Stimulated activated naive CD8-positive, alpha-beta T cell treated with anti-CD3 and anti-CD28 coated beads, Interleukin-15, Interleukin-2, amounts not matched to agents 100 ng/mL and 50 ng/mL, for 24 hours (primary cell): ENCODE results near the gene CARD10.

Source experiments
- H3K27ac Mint-ChIP-seq: one replicate; pipeline ENCODE4 v1.8.0; 2021; ENCODE audit warnings: mild to moderate bottlenecking, mixed read lengths
- H3K27me3 Mint-ChIP-seq: one replicate; pipeline ENCODE4 v1.8.0; 2021; ENCODE audit warnings: mixed read lengths
- H3K36me3 Mint-ChIP-seq: one replicate; pipeline ENCODE4 v1.8.0; 2021; ENCODE audit warnings: low read depth, mixed read lengths
- H3K4me1 Mint-ChIP-seq: one replicate; pipeline ENCODE4 v1.8.0; 2021; ENCODE audit warnings: low read depth, mixed read lengths
- H3K4me3 Mint-ChIP-seq: one replicate; pipeline ENCODE4 v1.8.0; 2021; ENCODE audit warnings: mild to moderate bottlenecking, mixed read lengths
- H3K9me3 Mint-ChIP-seq: one replicate; pipeline ENCODE4 v1.8.0; 2021; ENCODE audit warnings: mixed read lengths

The CARD10 gene

DNA sequence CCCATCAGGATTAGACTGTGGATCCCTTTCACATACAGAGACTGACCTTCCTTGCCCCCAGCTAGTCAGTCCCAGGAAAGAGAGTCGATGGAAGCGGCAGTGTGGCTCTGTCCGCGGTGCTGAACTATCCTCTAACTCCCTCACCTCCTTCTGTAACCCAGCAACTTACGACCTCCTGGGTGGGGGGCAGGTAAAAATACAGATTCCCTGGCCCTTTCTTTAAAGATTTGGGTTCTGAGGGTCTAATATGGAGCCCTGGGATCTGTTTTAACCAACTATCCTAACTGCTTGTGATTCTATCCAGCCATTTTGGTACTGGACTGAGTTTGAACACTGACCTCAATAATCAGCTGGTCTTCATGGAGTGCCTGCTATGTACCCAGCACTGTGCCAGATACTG lies 56.2 kb downstream of the CARD10 start:
- H3K4me3 Mint-ChIP-seq, result no peak overlapping the region
- H3K27me3 Mint-ChIP-seq, result no peaks in the 10 kb centered on the region
- no peaks in the 10 kb centered on the region for H3K9me3 Mint-ChIP-seq
- H3K36me3 Mint-ChIP-seq, result peaks cover 37% of the 10 kb centered on the region
- H3K4me1 Mint-ChIP-seq, result peaks cover 6% of the 10 kb centered on the region
- H3K27ac Mint-ChIP-seq, result no peak overlapping the region

DNA sequence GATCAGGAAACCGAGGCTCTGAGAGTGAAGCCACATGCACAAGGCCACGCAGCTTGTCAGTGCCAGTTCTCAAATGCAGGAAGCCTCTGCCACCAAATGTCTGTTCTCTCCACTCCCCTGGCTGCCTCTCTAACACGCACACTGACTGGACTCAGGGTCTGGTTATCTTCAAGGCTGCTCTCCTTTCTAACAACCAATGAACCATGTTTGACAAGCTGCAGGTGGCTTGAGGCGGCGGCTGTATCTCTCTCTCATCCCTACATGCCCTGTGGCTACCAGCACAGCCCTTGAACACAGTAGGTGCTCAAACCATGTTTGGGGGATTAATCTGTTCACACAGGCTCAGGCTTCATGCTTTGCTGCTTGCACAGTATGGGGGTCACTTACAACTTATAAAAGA lies 56.8 kb downstream of the CARD10 start:
- H3K27me3 Mint-ChIP-seq, result no peaks in the 10 kb centered on the region
- H3K36me3 Mint-ChIP-seq, result peaks cover 34% of the 10 kb centered on the region
- no peaks in the 10 kb centered on the region for H3K9me3 Mint-ChIP-seq
- H3K4me3 Mint-ChIP-seq, result no peak overlapping the region
- H3K4me1 Mint-ChIP-seq, result peaks cover 6% of the 10 kb centered on the region
- no peak overlapping the region for H3K27ac Mint-ChIP-seq

DNA sequence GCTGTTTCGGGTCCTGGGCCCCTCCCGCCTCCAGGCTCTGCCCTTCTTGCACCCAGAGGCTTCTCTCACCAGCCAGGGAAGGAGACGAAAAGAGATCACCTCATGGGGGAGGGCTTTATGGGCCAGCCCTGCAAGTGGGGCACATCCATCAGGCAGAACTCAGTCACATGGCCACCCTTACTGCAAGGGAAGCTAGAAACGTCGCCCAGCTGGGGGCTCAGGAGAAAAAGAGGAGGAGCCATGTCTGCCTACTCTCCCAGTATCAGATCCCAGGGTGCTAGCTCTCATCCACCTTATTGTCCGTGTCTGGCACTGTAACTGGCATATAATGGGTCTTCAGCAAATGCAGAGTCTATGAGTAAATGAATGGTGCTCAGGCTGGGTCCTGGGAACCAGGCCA lies 57.3 kb downstream of the CARD10 start:
- Mint-ChIP-seq H3K4me3 (no peak overlapping the region), H3K36me3 (peaks cover 34% of the 10 kb centered on the region), H3K27me3 (no peaks in the 10 kb centered on the region), H3K9me3 (no peaks in the 10 kb centered on the region), H3K4me1 (peaks cover 6% of the 10 kb centered on the region), H3K27ac (no peak overlapping the region)

DNA sequence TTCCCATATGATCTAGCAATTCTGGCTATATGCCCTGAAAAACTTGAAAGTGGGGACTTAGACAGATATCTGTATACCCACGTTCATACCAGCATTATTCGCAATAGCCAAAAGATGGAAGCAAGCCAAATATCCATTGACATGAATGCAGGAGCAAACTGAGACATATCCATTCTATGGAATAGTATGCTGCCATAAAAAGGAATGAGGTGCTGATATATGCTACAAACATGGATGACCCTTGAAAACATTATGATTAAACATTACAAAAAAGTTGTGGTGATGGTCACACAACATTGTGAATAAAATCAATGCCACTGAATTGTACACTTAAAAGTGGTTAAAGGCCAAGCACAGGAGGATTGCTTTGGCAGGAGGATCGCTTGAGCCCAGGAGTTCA lies 58.5 kb downstream of the CARD10 start:
- Mint-ChIP-seq H3K4me1 (peaks cover 6% of the 10 kb centered on the region), H3K36me3 (peaks cover 25% of the 10 kb centered on the region), H3K27me3 (no peaks in the 10 kb centered on the region), H3K27ac (no peak overlapping the region), H3K9me3 (no peaks in the 10 kb centered on the region), H3K4me3 (no peak overlapping the region)

DNA sequence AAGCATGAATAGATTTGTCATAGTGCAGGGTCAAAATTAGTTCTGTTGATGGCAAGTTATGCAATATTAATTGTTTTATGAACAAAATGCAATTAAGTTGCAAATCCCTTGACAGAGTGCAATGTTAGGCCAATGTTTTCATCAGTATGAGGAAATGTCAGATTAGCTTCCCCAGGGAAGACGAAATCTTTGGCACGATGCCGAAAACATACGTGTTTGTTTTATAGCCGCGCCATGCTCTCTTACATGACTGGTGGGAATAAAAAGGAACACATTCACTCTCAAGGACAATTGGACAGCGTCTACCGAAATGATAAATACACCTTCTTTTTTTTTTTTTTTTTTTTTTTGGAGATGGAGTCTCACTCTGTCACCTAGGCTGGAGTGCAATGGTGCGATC lies 60.0 kb downstream of the CARD10 start:
- no peaks in the 10 kb centered on the region for H3K27me3 Mint-ChIP-seq
- H3K36me3 Mint-ChIP-seq, result peaks cover 20% of the 10 kb centered on the region
- no peaks in the 10 kb centered on the region for H3K9me3 Mint-ChIP-seq
- H3K27ac Mint-ChIP-seq, result no peak overlapping the region
- no peak overlapping the region for H3K4me3 Mint-ChIP-seq
- H3K4me1 Mint-ChIP-seq, result peaks cover 9% of the 10 kb centered on the region

DNA sequence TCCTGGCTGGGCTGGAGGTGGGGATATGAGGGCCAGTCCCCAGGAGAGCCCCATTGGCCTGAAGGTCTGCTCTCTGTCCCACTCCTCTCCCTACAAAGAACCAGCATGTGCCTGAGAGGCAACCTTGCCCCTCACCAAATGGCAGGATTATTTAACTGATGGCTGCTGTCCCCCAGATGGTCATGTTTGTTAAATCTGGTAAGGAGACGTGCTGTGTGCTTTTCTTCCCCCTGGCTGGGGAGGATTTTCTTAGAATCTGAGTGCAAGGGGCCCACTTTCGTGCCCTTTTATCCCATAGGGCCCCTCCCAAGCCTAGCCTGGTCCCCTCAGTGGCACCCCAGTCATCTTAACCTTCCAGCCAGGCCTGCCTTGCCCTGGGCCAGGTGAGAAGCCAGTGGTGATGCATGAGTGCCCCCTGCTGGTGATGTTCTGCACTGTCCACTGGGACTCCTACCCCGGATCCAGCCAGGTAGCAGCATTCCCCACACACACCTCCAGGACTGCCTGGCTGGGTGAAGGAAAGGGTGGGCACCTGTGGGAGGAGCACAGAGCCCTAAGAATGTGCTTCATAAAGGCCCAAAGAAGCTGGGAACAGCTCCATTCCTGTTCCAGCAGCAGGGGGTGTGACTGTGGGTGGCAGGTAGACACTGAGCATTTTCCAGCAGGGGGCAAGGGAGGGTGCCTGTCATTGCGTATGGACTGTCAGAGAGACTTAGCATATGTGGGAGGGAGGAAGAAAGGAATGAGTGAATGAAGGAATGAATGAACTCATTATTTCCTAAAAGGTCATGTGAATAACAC lies 61.9 kb downstream of the CARD10 start:
- Mint-ChIP-seq H3K27ac (no peak overlapping the region), H3K4me1 (peaks cover 6% of the 10 kb centered on the region), H3K36me3 (peaks cover 20% of the 10 kb centered on the region), H3K9me3 (no peaks in the 10 kb centered on the region), H3K4me3 (no peak overlapping the region), H3K27me3 (no peaks in the 10 kb centered on the region)

DNA sequence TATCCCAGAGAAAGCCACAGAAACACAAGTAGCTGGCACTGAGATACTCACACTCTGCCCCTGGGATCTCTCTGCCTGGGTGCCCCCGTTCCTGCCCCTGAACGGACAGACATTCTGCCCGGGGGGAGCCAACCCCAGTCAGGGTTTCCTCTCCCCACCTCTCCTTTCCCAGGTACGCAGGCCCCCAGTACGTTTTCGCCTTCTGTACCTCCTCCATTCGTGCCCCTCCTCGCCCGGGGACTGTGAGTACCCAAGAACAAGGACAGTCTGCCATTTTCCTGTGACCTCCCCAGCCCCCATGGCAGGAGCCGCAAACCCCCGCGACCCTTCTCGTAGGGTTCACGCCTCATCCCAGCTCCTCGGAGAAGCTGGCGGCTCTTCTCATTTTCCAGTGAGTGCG lies 62.9 kb downstream of the CARD10 start:
- Mint-ChIP-seq H3K27ac (no peak overlapping the region), H3K27me3 (no peaks in the 10 kb centered on the region), H3K4me1 (peaks cover 6% of the 10 kb centered on the region), H3K36me3 (peaks cover 20% of the 10 kb centered on the region), H3K4me3 (no peak overlapping the region), H3K9me3 (no peaks in the 10 kb centered on the region)

DNA sequence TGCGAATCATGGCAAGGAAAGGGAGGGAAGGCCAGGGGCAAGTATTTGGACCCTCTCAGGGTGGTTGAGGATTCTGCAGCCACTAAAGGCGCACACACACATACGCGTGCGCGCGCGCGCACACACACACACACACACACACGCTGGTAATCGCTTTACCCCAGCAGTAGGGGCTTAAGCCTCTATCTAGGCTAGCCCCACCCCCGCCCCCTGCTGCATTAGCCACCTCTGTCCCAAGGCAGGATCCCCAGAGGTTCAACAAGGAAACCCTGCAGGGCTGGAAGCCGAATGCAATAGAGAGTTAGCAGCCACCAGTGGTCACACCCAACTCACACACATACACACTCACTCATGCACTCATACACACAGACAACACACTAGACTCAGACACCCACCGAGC lies 63.3 kb downstream of the CARD10 start:
- Mint-ChIP-seq H3K4me3 (no peak overlapping the region), H3K27me3 (no peaks in the 10 kb centered on the region), H3K27ac (no peak overlapping the region), H3K36me3 (peaks cover 20% of the 10 kb centered on the region), H3K9me3 (no peaks in the 10 kb centered on the region), H3K4me1 (peaks cover 6% of the 10 kb centered on the region)

DNA sequence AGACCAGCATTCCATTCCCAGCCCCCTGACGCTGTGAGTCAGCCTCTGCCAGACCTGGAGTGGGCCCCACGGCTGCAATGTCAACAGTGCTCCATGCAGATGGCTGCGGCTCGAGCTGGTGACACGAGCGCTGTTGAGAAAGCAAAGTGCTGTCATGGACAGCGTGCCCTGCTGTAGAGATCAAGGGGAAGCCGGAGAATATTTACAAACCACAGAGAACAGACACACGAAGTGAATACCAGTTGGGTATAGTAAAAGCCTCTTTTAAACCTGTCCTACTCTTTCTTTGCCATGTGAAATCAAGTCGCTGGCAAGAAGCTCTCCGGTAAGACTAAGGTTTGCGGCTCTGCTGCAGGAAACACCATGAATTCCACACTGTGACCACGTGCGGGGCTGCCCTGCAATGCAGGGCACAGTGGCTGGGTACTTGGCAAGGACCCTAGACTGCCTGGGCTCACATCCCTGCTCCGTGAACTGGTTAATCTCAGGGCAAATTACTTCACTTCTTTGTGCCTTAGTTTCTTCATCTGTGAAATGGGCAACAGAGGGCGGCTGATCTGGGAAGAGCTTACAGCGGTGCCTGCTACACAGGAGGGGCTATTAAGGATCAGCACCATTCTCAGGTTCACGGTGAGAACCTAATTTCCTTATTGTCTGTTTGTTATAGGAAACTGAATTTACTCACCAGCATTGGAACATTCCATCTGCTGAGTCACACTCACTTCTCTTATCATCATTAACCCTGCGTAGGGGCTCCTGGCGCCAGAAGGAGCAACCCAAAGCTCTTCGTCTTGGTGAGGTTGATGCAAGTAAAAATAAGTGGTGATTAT lies 64.1 kb downstream of the CARD10 start:
- Mint-ChIP-seq H3K4me1 (peaks cover 6% of the 10 kb centered on the region), H3K4me3 (no peak overlapping the region), H3K27me3 (no peaks in the 10 kb centered on the region), H3K9me3 (no peaks in the 10 kb centered on the region), H3K27ac (no peak overlapping the region), H3K36me3 (peaks cover 14% of the 10 kb centered on the region)

DNA sequence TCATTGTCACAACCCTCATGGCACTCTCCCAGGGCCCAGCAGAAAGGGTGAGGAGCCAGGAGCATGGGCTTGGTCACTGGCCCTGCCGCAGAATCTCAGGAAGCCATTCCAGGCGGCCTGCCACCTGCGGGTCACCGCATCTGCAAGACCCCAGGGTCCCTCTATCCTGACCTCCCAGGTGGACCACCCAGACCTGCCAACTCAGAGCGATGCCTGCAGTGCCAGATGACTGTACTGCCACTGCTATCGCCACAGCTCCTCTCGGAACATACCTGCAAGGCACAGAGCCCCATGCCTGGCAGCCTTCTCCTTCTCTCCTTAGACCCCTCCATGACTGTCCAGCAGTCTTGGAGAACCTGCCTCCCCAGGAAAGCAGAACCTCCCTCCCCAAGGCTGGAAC lies 65.5 kb downstream of the CARD10 start:
- Mint-ChIP-seq H3K27me3 (no peaks in the 10 kb centered on the region), H3K4me3 (no peak overlapping the region), H3K4me1 (peaks cover 6% of the 10 kb centered on the region), H3K27ac (no peak overlapping the region), H3K36me3 (peaks cover 2% of the 10 kb centered on the region), H3K9me3 (no peaks in the 10 kb centered on the region)

DNA sequence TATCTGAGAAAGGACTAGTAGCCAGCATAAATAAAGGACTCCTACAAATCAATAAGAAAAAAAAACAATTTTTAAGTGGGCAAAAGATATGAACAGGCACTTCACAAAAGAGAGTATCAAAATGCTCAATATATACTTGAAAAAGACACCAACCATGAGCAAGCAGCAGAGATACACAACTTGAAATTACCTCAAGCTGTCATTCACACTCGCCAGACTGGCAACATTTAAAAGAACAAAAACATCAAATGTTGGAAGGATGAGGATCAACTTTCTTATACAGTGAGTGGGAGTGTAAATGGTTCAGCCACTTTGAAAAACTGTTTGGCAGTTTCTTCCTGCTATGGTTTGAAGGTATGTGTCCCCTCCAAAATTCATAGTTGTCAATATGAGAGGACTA lies 68.0 kb downstream of the CARD10 start:
- Mint-ChIP-seq H3K27me3 (peaks cover 3% of the 10 kb centered on the region), H3K36me3 (no peaks in the 10 kb centered on the region), H3K27ac (no peak overlapping the region), H3K9me3 (no peaks in the 10 kb centered on the region), H3K4me3 (no peak overlapping the region), H3K4me1 (peaks cover 6% of the 10 kb centered on the region)

DNA sequence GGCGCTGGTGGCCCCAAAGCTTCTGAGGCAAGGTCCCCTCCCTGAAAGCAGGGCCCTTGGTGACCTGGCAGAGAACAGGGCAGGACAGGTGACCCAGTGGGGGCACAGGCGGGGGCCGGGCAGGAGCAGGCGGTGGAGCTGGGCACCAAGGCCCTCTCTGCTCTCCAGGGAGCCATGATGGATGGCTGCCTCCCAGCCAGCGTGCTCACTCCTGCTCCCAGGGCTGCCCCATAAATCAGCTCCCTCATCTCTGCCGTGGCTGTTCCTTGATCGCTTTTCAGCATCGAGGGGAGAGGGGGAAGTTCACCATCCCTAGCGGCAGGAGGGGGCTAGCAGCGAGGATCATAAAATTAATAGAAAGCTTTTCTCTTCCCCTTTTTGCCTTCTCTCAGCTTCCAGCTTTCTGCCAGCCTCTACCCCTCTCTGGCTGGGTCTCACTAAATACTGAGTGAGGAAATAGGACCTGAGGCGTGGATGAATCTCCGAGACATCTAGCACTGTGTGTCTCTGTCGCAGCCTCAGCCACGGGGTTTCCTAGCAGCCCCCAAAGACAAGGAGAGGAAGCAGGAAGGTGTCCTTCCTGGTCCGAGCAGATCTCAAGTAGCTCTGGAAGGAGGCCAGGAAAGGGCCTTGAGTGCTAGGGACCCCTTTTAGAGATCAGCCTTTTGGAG lies 69.7 kb downstream of the CARD10 start:
- H3K9me3 Mint-ChIP-seq, result no peaks in the 10 kb centered on the region
- H3K27me3 Mint-ChIP-seq, result peaks cover 3% of the 10 kb centered on the region
- no peaks in the 10 kb centered on the region for H3K4me1 Mint-ChIP-seq
- H3K27ac Mint-ChIP-seq, result no peak overlapping the region
- H3K36me3 Mint-ChIP-seq, result no peaks in the 10 kb centered on the region
- H3K4me3 Mint-ChIP-seq, result no peak overlapping the region

DNA sequence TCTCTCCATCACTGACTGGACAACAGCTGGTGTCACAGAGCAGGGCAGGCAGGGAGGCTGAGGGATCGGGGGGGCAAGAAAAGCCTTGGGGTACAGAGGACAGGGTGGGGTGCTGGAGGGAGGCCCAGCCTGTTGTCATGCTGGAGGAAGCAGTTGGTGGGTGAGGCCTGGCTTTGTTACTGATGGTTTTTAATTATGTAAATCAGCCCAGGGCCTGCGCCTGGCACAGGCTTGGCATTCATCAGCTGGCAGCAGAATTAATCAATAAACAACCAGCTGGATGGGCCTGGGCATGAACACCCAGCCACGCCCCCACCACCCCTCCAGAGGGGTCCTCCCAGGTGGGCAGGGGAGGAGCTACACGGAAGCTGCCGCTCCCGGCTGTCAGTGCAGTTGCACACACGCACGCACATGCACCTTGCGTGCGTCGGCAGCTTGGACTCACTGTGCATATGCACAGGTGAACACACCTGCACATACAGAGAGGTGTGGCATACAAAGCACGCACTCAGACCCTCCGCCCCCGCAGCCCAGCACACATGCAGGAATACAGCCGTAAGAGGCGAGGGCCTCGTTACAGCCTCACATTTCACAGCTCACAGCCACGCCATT lies 70.6 kb downstream of the CARD10 start:
- Mint-ChIP-seq H3K9me3 (no peaks in the 10 kb centered on the region), H3K27me3 (peaks cover 3% of the 10 kb centered on the region), H3K4me1 (no peaks in the 10 kb centered on the region), H3K27ac (no peak overlapping the region), H3K4me3 (no peak overlapping the region), H3K36me3 (no peaks in the 10 kb centered on the region)

DNA sequence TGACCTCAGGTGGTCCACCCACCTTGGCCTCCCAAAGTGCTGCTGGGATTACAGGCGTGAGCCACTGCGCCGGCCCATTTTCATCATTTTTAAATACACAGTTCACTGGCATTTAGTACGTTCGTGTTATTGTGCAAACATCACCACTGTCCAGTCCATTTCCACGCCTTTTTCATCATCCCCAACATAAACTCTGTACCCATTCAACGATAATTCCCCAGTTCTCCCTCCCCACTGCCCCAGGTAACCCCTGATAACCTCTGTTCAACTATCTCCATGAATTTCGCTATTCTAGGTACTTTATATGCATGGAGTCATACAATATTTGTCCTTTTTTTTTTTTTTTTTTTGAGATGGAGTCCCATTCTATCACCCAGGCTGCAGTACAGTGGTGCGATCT lies 73.7 kb downstream of the CARD10 start:
- H3K9me3 Mint-ChIP-seq, result peaks cover 9% of the 10 kb centered on the region

DNA sequence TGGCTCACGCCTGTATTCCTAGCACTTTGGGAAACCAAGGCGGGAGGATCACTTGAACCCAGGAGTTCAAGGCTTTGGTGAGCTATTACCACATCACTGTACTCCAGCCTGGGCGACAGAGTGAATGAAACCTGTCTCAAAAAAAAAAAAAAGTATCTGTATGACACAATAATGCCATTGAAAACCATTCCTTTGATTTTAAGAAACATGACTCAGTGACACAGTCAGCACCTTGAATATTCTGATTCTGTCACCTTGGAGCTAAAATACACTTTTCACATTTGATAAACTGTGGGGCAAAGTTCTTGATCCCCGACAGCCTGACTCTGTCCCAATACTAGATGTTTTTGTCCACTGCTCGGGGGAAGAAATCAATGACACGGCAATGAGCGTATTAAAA lies 75.2 kb downstream of the CARD10 start:
- Mint-ChIP-seq H3K4me1 (peaks cover 9% of the 10 kb centered on the region), H3K36me3 (no peaks in the 10 kb centered on the region), H3K9me3 (peaks cover 9% of the 10 kb centered on the region), H3K4me3 (no peak overlapping the region), H3K27me3 (peaks cover 20% of the 10 kb centered on the region), H3K27ac (no peak overlapping the region)

More for the DNA sequence above, 73.7 kb downstream of the CARD10 start:
- Mint-ChIP-seq H3K27ac (no peak overlapping the region), H3K4me3 (no peak overlapping the region), H3K27me3 (peaks cover 12% of the 10 kb centered on the region), H3K4me1 (peaks cover 9% of the 10 kb centered on the region), H3K36me3 (no peaks in the 10 kb centered on the region)
